Stimulated activated CD8-positive, alpha-beta memory T cell treated with anti-CD3 and anti-CD28 coated beads, Interleukin-15, amount 100 ng/mL, for 4 hours (primary cell): ENCODE results near the gene S100A12.
"Not testable (repeated sequence)": the region's sequence is repeated elsewhere in the genome, so short reads cannot be mapped to it uniquely, and the experiment has no call there.

Source experiments
- DNase-seq, 2 donors: peaks; one replicate each; pipeline ENCODE4 v3.0.0-alpha.2; 2020; ENCODE audit warnings: low read depth in 2 of 2

The S100A12 gene

DNA sequence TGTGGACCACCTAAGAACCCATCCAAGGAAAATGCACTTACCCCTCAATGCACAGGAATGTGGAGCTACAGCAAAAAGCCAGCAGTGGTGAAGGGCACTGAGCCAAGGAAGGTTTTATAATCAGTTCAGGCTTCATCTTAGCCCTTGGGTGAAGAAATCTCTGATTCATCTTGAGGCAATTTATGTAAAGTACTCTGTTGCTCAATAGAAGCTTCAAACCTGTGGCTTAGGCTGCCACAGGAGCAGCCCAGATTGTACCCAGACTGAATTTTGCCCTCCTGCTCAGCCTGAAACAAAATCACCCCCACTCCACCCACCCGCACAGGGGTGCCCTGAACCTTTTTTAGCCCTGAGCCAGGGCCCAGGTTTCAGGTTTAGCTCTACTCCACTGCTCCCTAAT, at the start of gene S100A12:
Gene S100A12 (minus strand): TSS at position 111 of the 400 bp plus-strand sequence. CDS start 1,029 bp downstream, outside the sequence.
- DNase-seq: no peak

DNA sequence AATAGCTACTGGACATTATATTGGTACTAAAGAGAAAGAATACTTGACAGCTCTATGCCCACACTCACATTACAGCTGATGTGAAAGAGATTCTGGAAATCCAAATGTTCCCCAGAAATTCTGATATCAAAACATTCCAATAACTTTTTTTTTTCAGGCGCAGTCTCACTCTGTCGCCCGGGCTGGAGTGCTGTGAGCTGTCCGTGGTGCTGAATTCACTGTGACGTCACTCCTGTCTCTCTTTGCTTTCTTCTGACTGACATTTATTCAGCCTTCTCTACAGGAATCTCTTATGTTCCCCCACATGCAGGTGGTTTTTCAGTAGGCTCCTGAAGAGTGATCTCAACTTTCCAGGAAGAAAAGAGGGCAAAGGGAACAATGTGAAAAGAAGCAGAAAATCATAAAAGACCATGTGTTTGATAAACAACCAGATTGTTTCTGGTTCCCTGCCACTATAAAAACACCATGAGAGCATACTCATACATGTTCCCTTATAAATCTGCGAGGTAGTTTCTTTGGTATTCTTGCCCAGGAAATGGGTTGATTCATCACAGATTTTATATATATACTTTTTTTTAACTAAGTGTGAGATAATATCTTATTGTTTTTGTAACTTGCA, 47.1 kb upstream of the S100A12 start:
- DNase-seq: peak; percentile 12 to 16

DNA sequence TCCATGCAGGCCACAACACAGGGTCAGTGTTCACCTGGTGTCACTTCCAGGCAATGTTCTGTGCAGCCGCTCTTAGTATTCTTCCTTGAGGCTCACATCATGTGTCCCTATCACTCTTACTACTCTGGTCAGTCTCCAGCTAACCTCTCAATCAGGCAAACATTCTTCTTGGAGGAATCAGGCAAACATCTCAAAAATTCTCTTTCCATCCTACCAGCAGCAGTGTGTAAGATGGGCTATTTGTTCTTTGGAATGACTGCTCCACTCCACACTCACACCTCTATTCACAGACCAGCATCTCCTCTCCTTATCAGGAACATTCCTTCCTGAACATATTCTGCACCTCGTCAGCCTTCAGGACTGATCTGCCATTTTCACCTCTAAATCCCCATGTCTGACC, 44.9 kb upstream of the S100A12 start:
- no peak for DNase-seq

GRCh38 chr1:153419436-153419793, 44.0 kb upstream of the S100A12 start:
- DNase-seq: not testable (repeated sequence)

- not testable (repeated sequence) for DNase-seq
Measured at GRCh38 chr1:153418758-153419435, 43.5 kb upstream of the S100A12 start.

DNA sequence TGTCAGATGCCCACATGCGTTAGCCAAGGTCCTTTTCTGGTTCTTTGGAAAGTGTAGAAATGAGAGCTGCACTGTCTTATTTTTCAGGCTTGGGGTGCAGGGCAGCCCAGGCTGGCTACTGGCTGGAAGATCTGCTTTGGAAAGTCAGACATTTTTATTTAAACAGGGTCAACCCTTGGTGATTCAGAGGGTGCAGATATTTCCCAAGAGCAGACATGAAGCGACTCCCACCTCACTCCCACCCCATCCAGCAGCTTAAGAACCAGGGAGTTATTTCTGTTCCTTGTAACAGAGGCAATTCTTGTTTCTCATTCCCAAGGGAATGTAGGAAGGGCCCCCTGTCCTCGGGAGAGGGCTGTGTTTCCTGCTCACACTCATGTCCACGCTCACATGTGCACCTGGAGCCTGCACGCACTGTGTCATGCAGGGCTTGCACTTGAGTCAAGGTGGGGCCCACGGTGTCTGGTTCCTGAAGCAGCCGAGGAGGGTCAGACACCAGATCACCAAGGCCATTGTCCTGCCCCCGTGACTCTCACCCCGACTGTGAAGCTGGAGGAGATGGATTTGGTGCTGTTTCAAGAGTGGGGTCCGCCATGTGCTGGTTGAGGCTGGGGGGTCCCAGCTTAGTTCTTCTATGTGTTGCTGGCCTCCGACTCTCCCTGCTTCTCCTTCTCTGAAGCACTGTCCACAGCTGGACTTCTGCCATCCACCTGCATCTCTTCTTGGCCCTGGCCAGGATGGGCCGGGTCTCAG, 41.9 kb upstream of the S100A12 start:
- no peak for DNase-seq

DNA sequence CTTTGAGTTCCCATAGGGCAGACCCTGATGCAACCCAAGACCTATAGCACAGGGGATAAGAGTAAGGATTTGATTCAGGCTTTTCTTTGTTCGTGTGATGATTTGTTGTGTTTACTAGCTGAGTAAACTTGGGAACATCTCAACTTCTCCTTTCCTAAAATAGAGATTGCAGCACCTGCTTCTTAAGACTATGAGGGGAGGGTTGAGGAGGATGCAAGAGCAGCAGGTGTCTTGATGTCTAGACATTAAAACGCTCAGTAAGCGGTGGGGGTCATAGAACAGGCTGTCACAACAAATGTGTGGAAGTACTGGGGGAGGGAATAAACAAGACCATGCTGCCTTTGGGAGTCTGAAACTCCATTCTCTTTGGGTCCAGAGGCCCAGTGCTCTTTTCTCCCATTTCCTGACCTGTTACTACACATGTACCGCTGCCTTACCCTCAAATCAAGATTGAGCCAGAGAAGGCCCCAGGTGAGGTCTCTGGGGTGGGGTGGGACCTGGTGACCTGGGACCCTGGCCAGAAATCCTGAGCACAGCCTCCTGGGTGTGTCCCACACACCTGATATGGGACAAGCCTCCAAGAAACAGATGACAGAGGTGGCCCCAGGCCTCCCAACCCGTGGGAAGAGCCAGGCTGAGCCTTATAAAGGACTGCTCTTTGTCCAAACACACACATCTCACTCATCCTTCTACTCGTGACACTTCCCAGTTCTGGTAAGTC, 40.6 kb upstream of the S100A12 start, which contains the start of gene S100A7A:
Gene S100A7A (plus strand): TSS at position 671 of the 721 bp plus-strand sequence. CDS start 1,563 bp downstream, outside the sequence.
- DNase-seq: no peak

DNA sequence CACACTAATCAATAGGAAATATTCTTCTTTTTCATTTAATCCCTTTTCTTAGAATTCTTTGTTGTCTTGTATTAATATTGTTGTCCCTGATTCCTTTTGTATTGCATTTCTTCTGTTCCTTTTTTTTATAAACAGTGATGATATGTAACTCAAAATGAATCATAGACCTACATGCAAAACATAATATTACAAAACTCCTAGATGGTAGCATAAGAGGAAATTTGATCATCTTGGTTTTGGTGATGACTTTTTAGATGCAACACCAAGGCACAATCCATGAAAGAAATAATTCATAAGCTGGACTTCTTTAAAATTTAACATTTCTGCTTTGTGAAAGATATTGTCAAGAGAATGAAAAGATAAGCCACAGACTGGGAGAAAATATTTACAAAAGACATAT, 38.5 kb upstream of the S100A12 start:
- DNase-seq: not testable (repeated sequence)

- not testable (repeated sequence) for DNase-seq
Measured at GRCh38 chr1:153407274-153407673, 31.9 kb upstream of the S100A12 start.

GRCh38 chr1:153405825-153406599, 30.6 kb upstream of the S100A12 start:
- DNase-seq: not testable (repeated sequence)

DNA sequence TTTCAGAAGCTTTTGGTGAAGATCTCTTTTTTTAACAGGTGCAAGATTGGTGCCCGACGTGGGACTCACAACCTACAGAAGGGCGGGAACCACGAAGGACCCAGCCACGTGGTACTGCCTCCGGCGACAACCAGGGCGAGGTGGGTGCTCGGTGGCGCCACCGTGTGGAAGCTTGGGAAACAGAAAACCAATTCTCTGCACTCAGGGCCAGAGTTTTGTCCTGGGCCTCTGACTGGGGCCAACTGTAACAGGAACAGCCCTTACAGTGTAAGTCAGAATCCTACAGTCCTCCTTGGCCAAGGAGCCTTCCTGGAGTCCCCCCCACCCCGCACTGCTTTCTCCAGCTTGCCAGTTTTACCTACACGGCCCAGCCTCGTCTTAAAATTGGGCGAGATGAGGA, 29.3 kb upstream of the S100A12 start:
- peak; percentile 7 to 18 for DNase-seq

GRCh38 chr1:153404086-153404635, 28.7 kb upstream of the S100A12 start:
- no peak for DNase-seq

DNA sequence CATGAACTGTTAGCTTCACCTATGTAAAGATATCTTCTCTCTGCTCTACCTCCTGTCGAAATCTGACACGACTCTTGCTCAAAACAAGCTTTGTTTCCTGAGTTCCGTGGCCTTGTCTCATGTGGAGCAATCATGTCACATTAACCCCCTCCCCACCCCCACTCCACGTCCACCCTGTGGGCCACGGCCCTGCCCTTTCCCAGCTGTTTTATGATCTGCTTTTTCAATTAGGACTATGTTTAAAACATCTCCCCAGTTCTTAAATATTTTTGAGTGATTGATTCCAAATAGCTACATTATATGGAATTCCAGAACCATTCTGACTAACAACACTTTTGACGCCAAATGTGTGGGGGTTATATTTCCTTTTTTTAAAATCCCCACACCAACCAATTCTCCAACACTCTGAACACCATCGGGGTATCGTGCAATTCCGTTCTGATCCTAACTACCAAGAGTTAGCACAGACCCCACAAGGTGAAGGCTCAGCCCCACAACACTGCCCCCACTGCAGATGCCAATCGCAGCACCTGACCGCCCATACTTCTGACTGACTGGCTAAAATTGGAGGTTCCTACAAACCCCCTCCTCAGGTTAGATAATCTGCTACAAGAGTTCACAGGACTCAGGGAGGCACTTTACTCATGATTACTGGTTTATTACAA, 28.1 kb upstream of the S100A12 start:
- DNase-seq: no peak

- DNase-seq: no peak
Measured at GRCh38 chr1:153402226-153402625, 26.8 kb upstream of the S100A12 start.

DNA sequence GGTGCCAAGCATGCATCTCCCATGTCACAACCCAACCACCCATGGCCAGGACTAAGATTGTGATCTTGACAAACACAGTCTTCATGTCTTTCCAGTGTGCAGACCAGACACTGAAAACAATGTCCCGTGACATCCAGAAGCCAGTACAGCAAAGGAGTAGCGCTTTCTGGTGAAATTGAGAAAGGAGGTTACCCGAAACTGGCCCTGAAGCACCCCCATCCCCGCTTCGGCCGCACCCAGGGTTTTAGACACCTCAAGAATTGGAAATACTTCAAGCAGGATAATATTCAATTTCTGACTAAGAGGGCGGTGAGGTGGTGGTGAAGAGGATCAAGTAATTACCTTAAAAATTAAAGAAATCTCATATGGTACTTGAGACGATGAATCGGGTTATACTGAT, 26.0 kb upstream of the S100A12 start:
- no peak for DNase-seq

GRCh38 chr1:153400244-153400643, 24.8 kb upstream of the S100A12 start:
- DNase-seq: no peak

DNA sequence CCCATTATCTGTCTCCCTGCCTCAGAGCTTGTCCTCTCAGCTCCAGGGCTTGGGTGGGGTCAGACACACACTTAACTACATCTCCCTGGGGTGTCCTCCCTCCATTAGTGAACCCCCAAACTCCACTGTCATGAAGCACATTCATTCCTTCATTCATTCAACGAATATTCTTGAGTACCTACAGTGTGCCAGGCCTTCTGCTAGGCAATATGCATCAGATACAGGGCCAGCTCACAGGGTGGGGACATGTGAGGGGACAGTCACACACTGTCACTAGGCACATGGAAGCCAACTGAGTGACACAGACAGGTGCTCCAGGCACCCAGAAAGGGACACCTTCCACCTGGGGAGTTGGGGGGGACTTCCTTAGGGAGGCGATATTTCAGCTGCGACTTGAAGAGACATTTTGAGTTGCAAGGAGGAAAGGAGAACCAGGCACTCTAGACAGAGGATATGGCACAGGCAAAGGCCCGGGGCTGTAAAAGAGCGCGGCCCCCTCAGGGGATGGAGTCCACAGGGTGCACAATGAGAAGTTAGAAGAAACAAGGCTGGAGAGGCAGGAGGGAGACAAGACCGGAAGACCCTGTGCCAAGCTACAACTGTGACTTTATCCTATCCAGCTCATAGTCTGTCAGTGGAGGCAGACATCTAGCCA, 24.1 kb upstream of the S100A12 start:
- no peak for DNase-seq

- DNase-seq: no peak
Measured at GRCh38 chr1:153397924-153398651, 22.7 kb upstream of the S100A12 start.
